GM03348 (cell line): Measurements from ENCODE around the gene NMUR1.

Experiments
- DNase-seq: peaks from one replicate; pipeline ENCODE4 v3.0.0; 2012; ENCODE audit warnings: low spot score

NMUR1 gene

DNA sequence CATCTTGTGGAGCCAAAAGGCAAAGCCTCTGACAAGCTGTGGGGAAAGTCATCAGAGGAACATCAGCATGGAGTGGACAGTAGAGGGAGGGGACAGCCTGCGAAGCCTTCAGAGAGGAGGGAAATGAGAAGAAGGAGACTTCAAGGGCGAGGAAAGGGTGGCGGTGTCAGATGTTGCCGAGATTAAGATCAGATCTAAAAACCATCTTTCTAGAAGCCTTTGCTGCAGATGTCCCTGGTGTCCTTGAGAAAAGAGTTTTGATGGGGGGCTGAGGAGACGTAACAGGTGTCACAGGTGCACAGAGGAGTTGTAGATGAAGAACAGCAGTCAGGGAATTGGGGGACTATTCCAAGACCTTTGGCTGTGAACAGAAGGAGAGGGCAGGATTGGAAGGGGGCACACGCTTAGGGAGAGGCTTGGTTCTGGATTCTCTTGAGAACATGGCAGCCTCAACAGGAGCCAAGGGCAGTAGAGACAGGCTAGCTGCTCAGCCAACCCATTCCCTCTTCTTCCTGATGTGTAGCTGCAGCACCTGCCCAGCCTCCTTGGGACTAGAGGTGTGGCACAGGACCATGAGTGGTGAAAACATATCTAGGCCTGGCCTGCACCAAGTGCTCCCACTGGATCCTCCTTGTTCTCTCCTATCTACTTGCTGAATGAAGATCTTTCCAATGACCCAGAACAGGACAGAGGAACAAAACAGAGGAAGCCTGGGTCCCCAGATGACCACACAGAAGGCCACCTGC, 43.2 kb downstream of the NMUR1 start:
- DNase-seq: no peak

DNA sequence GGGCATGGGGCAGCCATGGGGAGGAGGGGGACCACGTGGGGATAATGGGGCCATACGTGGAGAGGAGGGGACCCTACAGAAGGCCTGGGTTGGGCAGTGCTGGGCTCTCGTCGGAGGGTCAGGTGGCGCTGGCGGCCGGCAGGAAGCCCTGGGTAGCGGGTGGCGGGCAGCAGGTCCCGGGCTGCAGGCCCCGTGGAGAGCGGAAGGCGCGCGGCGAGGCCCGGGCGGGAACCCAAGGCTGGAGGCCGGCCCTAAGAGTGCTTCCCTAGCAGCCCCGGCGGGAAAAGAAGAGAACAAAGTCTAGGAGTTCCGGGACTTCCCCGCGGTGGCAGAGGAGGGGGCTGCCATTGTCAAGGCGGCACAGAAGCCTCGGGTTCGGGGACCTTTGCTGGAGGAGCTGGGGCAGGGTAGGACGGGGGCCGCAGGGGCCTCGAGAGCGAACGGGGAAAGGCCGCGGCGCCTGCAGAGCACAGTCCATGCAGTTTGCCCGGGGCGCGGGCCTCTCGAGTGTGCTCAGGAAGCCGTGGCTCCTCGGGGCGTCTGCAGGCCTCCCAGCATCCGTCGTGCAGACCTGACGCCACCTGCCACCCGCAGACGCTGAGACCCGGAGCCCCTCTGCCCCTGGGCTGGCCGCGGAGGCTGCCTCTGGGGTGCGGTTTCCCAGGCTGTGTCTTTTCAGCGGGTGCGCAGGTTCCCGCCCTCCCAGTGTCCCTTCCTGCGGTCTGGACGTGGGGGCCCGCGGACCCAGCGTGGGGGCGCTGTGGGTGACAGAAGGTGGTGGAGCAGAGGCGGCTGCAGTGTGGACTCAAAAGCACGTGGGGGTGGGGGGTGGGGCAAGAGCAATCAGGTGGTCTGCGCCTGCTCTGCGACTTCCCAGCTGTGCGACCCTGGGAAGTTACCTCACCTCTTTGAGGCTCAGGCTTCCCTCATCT, 46.6 kb downstream of the NMUR1 start:
- DNase-seq: no peak

DNA sequence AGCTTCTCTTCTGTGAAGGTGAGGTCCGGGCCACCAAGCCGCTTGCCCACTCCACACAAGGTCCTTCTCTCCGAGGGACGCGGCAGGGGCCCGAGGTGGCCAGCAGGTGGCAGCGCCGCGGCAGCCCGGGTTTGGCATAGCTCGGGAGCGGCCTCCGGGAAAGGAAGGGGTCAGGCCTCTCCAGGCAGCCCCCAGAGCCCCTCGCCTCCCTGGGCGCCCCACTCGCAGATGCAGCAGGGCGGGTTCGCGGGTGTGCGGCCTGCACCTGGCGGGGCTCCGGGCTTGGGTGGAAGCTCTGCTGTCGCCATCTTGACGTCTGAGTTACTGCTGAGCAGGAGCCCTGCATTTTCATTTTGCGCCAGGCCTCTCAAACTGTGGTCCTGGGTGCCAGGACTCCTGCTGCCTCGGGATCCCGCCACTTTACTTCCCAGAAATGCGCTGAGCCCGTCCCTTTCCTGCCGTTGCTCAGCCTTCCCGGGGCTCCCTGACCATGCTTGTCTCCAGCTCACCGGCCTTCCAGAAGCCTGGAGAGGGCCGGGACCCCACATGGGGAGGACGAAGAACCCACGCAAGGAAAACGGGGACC, 47.3 kb downstream of the NMUR1 start:
- peak; percentile 94 for DNase-seq

DNA sequence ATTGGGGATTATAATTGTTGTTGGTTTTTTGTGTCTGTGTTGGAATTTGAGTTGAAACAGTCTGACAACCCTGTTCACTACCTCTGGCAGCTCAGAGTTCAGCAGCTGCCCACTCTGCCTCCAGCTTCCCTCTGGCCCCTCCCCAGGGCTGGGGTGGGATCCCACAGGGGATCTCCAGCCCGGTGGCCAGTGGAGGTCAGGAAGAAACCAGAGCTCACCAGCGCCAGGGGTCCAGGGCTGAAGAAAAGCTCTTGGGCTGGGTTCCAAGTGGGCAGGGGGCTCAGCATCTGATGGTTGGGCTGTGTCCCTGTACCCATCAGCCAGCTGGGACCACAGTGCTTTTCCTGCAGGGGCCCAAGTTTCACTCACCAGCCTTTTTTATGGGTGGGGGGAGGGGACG, 49.5 kb downstream of the NMUR1 start:
- no peak for DNase-seq

DNA sequence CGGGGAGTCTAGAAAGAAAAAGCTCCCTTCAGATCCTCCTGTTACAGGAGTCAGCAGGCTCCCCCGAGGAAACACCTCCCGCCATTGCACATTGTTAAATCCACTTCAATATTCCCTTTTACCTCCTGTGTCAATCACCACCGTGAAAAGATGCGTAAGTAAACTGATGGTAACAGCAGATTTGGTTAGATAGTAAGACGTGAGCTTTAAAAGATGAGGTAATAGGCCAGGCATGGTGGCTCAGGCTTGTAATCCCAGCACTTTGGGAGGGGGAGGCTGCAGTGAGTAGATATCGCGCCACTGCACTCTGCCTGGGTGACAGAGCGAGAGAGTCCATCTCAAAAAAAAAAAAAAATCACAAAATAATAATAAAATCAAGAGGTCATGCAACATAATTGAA, 50.8 kb downstream of the NMUR1 start:
- DNase-seq: no peak

GRCh38 chr2:231476920-231477319, 53.3 kb downstream of the NMUR1 start:
- no peak for DNase-seq

DNA sequence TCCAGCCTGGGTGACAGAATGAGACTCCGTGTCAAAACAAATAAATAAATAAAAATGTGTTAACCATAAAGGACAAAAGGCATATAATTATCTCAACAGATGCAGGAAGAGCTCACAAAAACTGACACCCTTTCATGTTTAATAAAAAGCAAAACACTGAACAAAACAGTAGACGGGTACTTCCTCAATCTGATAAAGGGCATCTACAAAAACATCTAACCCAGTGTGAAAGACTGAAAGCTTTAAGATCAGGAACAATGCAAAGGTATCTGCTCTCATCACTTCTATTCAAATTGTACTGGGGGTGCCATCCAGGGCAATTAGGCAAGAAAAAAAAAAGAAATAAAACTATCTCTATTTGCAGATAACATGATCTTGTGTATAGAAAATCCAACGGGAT, 54.3 kb downstream of the NMUR1 start:
- DNase-seq: no peak
